Measurements from ENCODE around the gene MRPL2.
A peak's percentile ranks its signal among the peaks of the same experiment; 100 is the strongest.

DNA sequence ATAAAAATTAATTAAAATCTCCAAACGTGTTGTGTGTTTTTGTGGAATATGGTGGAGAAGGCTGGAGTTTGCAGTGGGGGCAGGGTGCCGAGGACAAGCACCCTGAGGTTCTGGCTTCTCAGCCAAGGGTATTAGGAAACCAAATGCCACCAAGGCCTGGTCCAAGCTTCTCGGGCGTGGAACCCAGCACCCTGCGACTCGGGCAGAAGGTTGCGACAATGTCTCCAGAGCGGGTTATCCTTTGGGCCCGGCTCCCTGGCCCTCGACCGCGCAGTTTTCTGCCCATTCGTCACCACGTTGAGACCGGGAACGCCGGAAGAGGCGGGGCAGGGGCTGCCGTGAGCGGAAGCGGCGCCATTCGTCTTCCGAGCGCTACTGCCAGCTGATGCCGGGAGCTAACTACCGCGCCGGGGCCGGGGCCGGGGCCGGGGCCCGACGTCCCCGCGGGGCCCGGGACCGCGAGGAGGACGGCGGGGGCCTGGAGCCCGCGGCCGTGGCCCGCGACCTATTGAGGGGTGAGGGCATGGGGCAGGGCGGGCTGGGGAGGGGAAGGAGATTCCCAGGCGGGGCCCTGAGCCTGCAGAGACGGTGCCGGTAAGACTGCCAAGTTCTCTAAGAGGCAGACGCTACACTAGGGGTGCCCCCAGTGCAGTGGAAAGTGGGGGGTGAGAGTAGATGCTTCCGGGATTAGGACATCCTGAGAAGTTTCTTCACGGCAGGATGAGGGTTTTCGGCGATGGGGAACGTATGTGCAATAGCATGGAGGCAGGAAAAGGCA is 37.8 kb downstream of the MRPL2 start, which contains the start of gene RRP36:
- no peak for TF ChIP-seq EZH2 (IDR thresholded peaks at IDR 0.05; ENCODE audit: low read depth, low read length, severe bottlenecking)
- TF ChIP-seq, protein P1, sequence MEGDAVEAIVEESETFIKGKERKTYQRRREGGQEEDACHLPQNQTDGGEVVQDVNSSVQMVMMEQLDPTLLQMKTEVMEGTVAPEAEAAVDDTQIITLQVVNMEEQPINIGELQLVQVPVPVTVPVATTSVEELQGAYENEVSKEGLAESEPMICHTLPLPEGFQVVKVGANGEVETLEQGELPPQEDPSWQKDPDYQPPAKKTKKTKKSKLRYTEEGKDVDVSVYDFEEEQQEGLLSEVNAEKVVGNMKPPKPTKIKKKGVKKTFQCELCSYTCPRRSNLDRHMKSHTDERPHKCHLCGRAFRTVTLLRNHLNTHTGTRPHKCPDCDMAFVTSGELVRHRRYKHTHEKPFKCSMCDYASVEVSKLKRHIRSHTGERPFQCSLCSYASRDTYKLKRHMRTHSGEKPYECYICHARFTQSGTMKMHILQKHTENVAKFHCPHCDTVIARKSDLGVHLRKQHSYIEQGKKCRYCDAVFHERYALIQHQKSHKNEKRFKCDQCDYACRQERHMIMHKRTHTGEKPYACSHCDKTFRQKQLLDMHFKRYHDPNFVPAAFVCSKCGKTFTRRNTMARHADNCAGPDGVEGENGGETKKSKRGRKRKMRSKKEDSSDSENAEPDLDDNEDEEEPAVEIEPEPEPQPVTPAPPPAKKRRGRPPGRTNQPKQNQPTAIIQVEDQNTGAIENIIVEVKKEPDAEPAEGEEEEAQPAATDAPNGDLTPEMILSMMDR (IDR thresholded peaks at IDR 0.05; ENCODE audit: control extremely low read depth in 1 of 3, insufficient read depth in 1 of 3, low read depth in 1 of 3, low read length in 3 of 3) = no peak
- TF ChIP-seq JUN (IDR thresholded peaks at IDR 0.05; ENCODE audit: low read depth, low read length) = no peak
- TF ChIP-seq TCF12 (IDR thresholded peaks at IDR 0.05; ENCODE audit: low read depth, low read length) = no peak
- TF ChIP-seq POLR2A (IDR thresholded peaks at IDR 0.05; ENCODE audit: control extremely low read depth in 1 of 2, low read depth in 2 of 2, low read length in 2 of 2) = peak in 1 of 2 experiments; percentile 42; a peak in 1 of 3 replicates
- TF ChIP-seq BCL11A (IDR thresholded peaks at IDR 0.05; ENCODE audit: low read depth in 2 of 2, low read length in 2 of 2) = no peak
